A673 (cell line): ENCODE data around the gene SBSN. TPM values are rescaled to one million over a fixed set of nuclear protein-coding genes. Genes with fewer than 3 reads are reported as not detected.

Experiments used
- BruUV-seq: library from RNA; stranded (reverse); fragments of 400-500 nt; replicated peaks from 2 replicates; lab custom pipeline; 2021; lab: Mats Ljungman, UMichigan
- CTCF ChIA-PET: fragments of 300-600 bp; sonication (Branson Sonifier 250); formaldehyde crosslinking; loops from one replicate; lab custom pipeline; 2022; ENCODE audit warnings: antibody characterized with exemption; lab: Charles Lee
- POLR2A ChIA-PET: fragments of 300-600 bp; sonication (Branson Sonifier 250); formaldehyde crosslinking; loops from one replicate; lab custom pipeline; 2022; ENCODE audit warnings: antibody characterized with exemption; ENCODE audit not compliant: low non-redundant PET; lab: Charles Lee
- DNase-seq: peaks from one replicate; pipeline ENCODE4 v3.0.0-alpha.2; 2015; ENCODE audit warnings: low spot score
- H3K27ac ChIP-seq: fragments of 200-600 bp; sonication (generic); 2 replicates; pipeline ENCODE4 v1.5.1; 2016; ENCODE audit warnings: mixed run types, low read depth, mild to moderate bottlenecking, mixed read lengths, antibody characterized with exemption, low read length; ENCODE audit not compliant: poor library complexity, severe bottlenecking
- H3K27me3 ChIP-seq: fragments of 200-600 bp; sonication (generic); replicated peaks from 2 replicates; pipeline ENCODE4 v1.6.1; 2017; ENCODE audit warnings: mixed run types, low read depth, mild to moderate bottlenecking, mixed read lengths, antibody characterized with exemption, low read length; ENCODE audit not compliant: insufficient read depth, poor library complexity
- H3K36me3 ChIP-seq: fragments of 200-600 bp; sonication (generic); 2 replicates; pipeline ENCODE4 v1.6.1; 2016; ENCODE audit warnings: mixed run types, mild to moderate bottlenecking, mixed read lengths, antibody characterized with exemption, low read length; ENCODE audit not compliant: insufficient read depth, poor library complexity, severe bottlenecking
- H3K4me1 ChIP-seq: fragments of 200-600 bp; sonication (generic); 2 replicates; pipeline ENCODE4 v1.6.1; 2017; ENCODE audit warnings: mixed run types, mild to moderate bottlenecking, mixed read lengths, antibody characterized with exemption, low read length; ENCODE audit not compliant: insufficient read depth, poor library complexity, severe bottlenecking
- H3K4me3 ChIP-seq: fragments of 200-600 bp; sonication (generic); 2 replicates; pipeline ENCODE4 v1.5.1; 2016; ENCODE audit warnings: low read depth, mixed run types, mild to moderate bottlenecking, mixed read lengths, low read length; ENCODE audit not compliant: poor library complexity, severe bottlenecking
- H3K9me3 ChIP-seq: fragments of 200-600 bp; sonication (generic); 2 replicates; pipeline ENCODE4 v1.6.1; 2016; ENCODE audit warnings: mixed run types, low read depth, mild to moderate bottlenecking, mixed read lengths, antibody characterized with exemption, low read length; ENCODE audit not compliant: poor library complexity, severe bottlenecking
- CTCF ChIP-seq: fragments of 300-800, 200-600 bp; sonication (generic); conservative IDR thresholded peaks from 2 replicates; pipeline ENCODE4 v1.5.1; 2017; ENCODE audit warnings: low read depth, mild to moderate bottlenecking, antibody characterized with exemption, low read length, moderate library complexity, mixed read lengths
- EZH2 ChIP-seq: fragments of 200-600 bp; sonication (generic); IDR thresholded peaks from 2 replicates; pipeline ENCODE4 v1.6.1; 2017; ENCODE audit warnings: borderline replicate concordance, low read depth, mild to moderate bottlenecking, mixed read lengths, antibody characterized with exemption, low read length; ENCODE audit not compliant: poor library complexity, severe bottlenecking
- intact Hi-C: fragments of 100-400 bp; cut with micrococcal nuclease; formaldehyde crosslinking; loops from one replicate; pipeline ENCODE4 v1.10.0; 2022; ENCODE audit not compliant: unreplicated experiment
- total RNA-seq: library from RNA; stranded (reverse); gene quantifications from 2 replicates; pipeline ENCODE4 v1.2.3, GENCODE V29; 2021

The SBSN gene
- total RNA-seq, 1 experiment from 2014 or later: not detected

GRCh38 chr19:35521124-35521743 is 6.9 kb downstream of the SBSN start:
- CTCF ChIA-PET: no interaction called here
- Histone ChIP-seq H3K27me3 (peaks cover 26% of the 10 kb centered on the region), H3K4me3 (no peak overlapping the region), H3K9me3 (no peaks in the 10 kb centered on the region), H3K4me1 (no peaks in the 10 kb centered on the region), H3K27ac (no peak overlapping the region), H3K36me3 (no peaks in the 10 kb centered on the region)
- DNase-seq: no peak
- TF ChIP-seq CTCF: no peak
- no peak for TF ChIP-seq EZH2
- intact Hi-C loops: no loop called here
- no TSS peak for BruUV-seq
- POLR2A ChIA-PET: no interaction called here

GRCh38 chr19:35519291-35519690 is 8.8 kb downstream of the SBSN start:
- TF ChIP-seq CTCF (no peak), EZH2 (no peak)
- no peaks in the 10 kb centered on the region for H3K9me3 ChIP-seq
- H3K36me3 ChIP-seq: no peaks in the 10 kb centered on the region
- BruUV-seq: no TSS peak
- intact Hi-C loops: no loop called here
- POLR2A ChIA-PET: no interaction called here
- DNase-seq: no peak
- no peak overlapping the region for H3K27ac ChIP-seq
- no peaks in the 10 kb centered on the region for H3K4me1 ChIP-seq
- CTCF ChIA-PET: no interaction called here
- H3K27me3 ChIP-seq: peaks cover 19% of the 10 kb centered on the region
- no peak overlapping the region for H3K4me3 ChIP-seq

- no TSS peak for BruUV-seq
- Histone ChIP-seq H3K36me3 (no peaks in the 10 kb centered on the region), H3K9me3 (no peaks in the 10 kb centered on the region), H3K4me1 (no peaks in the 10 kb centered on the region), H3K27ac (no peak overlapping the region), H3K4me3 (no peak overlapping the region), H3K27me3 (peaks cover 26% of the 10 kb centered on the region)
- TF ChIP-seq CTCF (no peak), EZH2 (no peak)
- CTCF ChIA-PET: no interaction called here
- POLR2A ChIA-PET: no interaction called here
- intact Hi-C loops: no loop called here
- peak; percentile 27 for DNase-seq
These were observed 9.8 kb downstream of the SBSN start for GRCh38 chr19:35518313-35518712.
